ENCODE results near the gene MDH1B.
"Not testable (repeated sequence)": the region's sequence is repeated elsewhere in the genome, so short reads cannot be mapped to it uniquely, and the experiment has no call there.

The MDH1B gene

GRCh38 chr2:206774871-206775270 lies 9.7 kb upstream of the MDH1B start:
- DNase-seq: no peak

GRCh38 chr2:206766057-206766930 lies 1.2 kb upstream of the MDH1B start:
- DNase-seq: no peak

DNA sequence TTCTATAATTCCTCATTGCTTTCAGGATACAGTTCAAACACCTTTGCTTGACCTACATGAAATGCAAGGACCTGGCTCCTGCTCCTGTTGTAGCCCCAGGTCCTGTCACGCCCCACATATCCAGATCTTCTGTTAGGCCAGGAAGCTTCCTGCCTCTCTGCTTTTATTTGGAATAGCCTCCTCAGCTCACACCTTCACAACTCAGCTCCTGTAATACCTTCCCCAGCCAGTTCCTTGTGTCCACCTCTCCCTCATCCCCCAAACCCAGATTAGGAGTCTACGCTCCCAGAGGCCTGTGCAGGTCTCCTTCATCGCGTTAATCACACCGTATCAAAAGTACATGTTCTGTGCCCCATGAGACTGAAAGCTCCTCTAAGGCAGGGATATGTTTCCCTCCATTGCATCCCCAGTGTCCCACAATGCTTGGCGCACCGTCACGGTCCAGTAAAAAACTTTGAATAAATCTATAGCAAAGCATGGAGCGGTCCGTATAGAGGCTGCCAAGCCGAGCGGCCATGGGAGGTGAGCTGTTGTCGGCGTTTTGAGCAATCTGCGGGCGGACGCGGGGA lies 371 bp downstream of the MDH1B start:
- DNase-seq: peak in 1 of 56 donors; percentile 24

- DNase-seq: no peak
Measured at GRCh38 chr2:206756816-206757215, 8.3 kb downstream of the MDH1B start.

- no peak for DNase-seq
Measured at GRCh38 chr2:206740800-206741199, 24.3 kb downstream of the MDH1B start.

DNA sequence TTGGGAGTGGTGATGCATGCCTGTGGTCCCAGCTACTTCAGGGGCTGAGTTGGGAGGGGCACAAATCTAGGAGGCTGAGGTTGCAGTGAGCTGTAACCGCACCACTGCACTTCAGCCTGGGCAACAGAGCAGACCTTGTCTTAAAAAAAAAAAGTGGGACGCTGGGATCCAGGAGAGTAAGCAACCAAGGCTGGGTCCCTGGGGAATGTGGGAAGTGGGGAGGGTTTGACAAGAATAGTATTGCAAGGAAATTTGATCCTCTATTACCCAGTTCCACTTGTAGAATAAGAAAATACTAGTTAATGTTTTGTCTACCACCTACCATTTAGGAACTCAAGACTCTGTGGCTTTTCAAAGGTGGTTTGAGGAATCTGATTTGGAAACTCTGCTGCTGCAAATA lies 25.9 kb downstream of the MDH1B start:
- DNase-seq: no peak

DNA sequence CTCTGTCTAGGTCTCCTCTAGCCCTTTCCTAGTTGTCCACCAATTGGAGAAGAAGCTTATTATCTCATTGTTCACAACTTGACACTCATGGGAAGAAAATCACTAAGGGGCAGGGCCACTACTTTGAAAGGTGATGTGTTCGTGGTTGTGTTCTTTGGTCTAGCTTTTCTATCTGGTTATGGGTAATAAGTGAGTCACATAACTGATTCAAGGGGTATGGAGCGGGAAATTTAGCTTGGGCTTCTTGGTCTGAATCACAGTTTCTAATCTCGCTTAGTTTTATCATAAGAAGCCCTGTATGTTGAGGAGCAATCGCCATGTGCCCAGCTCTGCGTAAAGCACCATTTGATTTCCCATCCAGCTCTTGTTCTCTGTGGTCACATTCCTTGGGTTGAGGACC lies 28.2 kb downstream of the MDH1B start:
- no peak for DNase-seq

GRCh38 chr2:206733341-206733740 lies 31.8 kb downstream of the MDH1B start:
- DNase-seq: no peak

- DNase-seq: peak in 23 of 56 donors; percentile 1 to 57 (median 18)
Measured at GRCh38 chr2:206728277-206729199, 36.6 kb downstream of the MDH1B start.

DNA sequence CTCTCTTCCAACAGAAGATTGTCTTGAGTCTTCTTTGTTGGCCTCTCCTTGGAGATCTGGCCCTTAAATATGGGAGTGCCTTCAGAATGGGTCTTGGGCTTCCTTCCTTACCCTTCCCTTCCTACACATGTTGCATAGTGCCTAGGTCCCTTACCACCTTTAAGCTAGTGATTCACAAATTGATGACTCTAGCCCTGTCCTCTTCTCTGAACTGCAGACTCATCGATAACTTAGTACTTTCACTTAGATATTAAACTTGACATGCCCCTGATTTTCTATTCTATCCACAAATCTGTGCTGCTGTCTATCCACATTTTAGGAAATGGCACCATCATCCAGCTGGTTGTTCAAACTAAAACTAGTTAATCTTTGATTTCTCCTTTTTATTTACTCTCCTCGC lies 37.8 kb downstream of the MDH1B start:
- DNase-seq: no peak

- DNase-seq: no peak
Measured at GRCh38 chr2:206723288-206723687, 41.8 kb downstream of the MDH1B start.

DNA sequence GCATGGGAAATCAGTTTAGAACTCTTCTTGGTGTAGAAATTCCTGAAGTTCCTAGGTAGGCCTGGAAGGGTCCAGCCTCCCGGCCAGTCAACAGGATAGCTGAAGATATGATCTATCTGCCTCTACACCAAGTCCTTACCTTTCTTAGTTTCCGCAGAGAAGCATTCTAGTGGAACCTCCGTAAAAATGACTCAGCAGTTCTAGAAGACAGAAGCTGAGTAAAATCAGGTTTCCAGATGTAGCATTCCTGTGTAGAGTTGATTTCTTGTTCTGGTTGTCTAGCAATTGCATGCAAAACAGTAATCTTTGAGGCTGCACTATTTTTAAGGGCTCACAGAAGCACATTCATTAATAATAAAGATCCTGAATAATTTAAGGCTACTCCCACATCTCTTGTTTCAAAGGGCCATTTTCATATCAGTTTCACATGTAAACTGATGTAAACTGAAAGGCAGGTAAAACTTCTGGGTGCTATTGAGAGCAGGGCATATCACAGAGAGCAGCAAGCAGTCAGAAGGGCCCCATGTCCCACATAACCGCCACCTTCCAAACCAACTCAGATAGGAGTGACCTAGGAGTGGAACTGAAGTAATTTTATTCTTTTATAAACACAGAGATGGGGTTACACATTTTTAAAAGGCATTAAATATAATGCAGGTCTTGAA lies 43.7 kb downstream of the MDH1B start:
- DNase-seq: no peak

DNA sequence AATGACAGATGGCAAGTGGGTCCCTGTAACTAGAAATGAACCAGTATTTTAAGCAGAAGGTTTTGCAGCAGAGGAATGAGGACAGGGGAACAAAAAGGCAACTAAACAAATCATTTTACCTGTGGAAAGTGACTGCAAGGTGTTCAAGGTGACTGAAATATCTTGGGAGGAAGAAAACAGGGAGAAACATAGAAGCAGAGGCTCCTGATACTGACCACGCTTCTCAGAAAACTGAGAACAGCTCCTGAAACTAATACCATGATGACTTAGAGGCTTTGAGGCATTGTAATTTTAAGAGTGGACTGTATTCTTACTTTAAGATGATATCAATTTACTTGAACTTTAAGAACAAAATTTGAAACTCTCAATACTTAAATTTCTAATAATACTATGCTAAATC lies 46.8 kb downstream of the MDH1B start, which contains the start of gene DYTN:
TSS of gene DYTN (minus strand) at position 101 of the 400 bp plus-strand sequence. CDS start 117 bp downstream, outside the sequence.
- DNase-seq: no peak

DNA sequence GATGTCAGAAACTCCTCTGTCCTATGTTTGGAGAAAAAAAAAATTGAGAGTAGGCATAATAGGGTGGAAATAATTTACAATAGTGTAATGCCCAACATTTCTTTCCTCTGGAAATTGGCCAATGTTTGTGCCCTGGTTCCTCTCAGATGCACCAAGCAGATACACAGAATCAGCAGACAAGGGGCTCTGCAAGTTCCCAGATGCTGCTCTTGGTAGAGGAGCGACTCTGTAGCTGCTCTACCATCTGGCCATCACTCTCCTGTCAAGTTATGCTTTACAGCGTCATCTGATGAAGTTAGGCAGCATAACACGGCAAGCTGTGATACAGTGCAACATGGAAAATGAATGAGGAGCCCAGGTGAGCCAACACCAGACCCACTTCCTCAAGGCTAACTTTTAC lies 48.5 kb downstream of the MDH1B start:
- DNase-seq: no peak

GRCh38 chr2:206715183-206715582 lies 49.9 kb downstream of the MDH1B start:
- DNase-seq: not testable (repeated sequence)

DNA sequence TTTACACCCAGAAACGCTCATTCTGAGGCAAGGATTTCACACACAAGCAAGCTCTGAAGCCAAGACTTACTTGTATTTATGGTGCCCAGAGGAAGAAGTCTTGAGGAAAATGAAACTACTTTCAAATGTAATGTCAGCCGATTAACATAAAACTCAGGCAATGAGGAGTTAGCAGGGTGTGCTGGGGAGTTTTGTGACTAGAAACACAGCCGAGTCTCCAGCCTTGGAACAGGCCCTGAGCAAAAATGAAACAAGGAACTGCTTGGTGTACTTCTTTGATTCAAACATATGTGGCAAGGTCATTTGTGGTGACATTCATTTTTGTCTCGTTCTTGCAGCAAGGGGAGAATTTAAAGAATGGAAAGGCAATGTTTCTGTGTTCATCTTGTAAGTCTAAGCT lies 51.4 kb downstream of the MDH1B start:
- DNase-seq: no peak

GRCh38 chr2:206708286-206708685 lies 56.8 kb downstream of the MDH1B start:
- DNase-seq: no peak

GRCh38 chr2:206707164-206707701 lies 57.9 kb downstream of the MDH1B start:
- DNase-seq: no peak

DNA sequence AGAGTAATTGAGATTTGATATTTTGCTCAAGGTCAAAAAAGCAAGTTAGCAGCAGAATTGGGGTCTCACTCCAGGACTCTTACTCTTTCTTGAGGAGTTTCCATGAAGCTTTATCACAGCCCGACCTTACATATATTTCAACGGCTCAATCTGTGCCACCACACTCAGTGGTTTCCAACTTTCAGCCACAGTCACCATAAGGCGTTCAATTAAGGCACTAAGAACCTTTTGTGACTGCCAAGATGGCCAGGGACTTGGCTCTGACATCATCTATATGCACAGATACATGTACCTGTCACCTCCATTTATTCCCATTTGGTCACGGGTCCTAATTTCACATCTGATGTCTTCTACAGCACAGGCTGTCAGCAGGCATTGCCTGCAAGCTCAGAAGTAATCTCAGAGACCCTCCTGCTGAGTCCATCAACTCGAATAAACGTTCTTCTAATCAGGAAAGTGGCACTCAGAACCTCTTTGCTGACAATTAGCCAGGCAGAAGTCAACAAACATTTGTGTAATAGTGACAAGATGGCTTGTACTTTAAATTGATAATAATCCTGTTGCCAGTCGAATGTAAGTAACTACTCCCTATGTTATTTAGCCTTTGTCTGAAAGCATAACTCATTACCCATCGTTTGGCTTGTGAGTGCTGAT lies 63.0 kb downstream of the MDH1B start:
- no peak for DNase-seq

GRCh38 chr2:206700156-206700555 lies 65.0 kb downstream of the MDH1B start:
- peak in 4 of 56 donors; percentile 0 to 18 (median 3) for DNase-seq

Data from nucleus accumbens (tissue), 56 donors.